WTC11 (cell line): Measurements from ENCODE around the gene TFF1. TPM values are rescaled to one million over a fixed set of nuclear protein-coding genes. Genes with fewer than 3 reads are reported as not detected.

Source experiments
- ATAC-seq: fragments of 200-7000 bp; cut with Tn5 transposase; 2 replicates; pipeline ENCODE4 v1.10.0; 2021; ENCODE audit warnings: mild to moderate bottlenecking, moderate library complexity
- CTCF ChIA-PET: fragments of 300-600 bp; sonication (Branson Sonifier 250); formaldehyde crosslinking; loops from one replicate; lab custom pipeline; 2021; ENCODE audit warnings: antibody characterized with exemption; lab: Charles Lee
- POLR2A ChIA-PET: fragments of 350-600 bp; sonication (Branson Sonifier 250); formaldehyde crosslinking; loops from one replicate; lab custom pipeline; 2021; ENCODE audit warnings: antibody characterized with exemption; lab: Charles Lee
- DNase-seq: peaks from one replicate; pipeline ENCODE4 v3.0.0; 2021; ENCODE audit warnings: low spot score
- H3K27ac Mint-ChIP-seq: 2 replicates; pipeline ENCODE4 v1.8.0; 2021; ENCODE audit warnings: mixed read lengths
- H3K27me3 Mint-ChIP-seq: 2 replicates; pipeline ENCODE4 v1.8.0; 2021; ENCODE audit warnings: low read depth, mild to moderate bottlenecking, moderate library complexity, mixed read lengths
- H3K36me3 Mint-ChIP-seq: 2 replicates; pipeline ENCODE4 v1.8.0; 2021; ENCODE audit warnings: mixed read lengths
- H3K4me1 Mint-ChIP-seq: 2 replicates; pipeline ENCODE4 v1.8.0; 2022; ENCODE audit warnings: mixed read lengths
- H3K4me3 Mint-ChIP-seq: 2 replicates; pipeline ENCODE4 v1.8.0; 2021; ENCODE audit warnings: mild to moderate bottlenecking, moderate library complexity, mixed read lengths
- H3K9me3 Mint-ChIP-seq: 2 replicates; pipeline ENCODE4 v1.8.0; 2021; ENCODE audit warnings: mixed read lengths
- ATF6 ChIP-seq: sonication (generic); formaldehyde crosslinking; IDR thresholded peaks from 2 replicates; pipeline ENCODE4 v1.8.1; 2023; ENCODE audit warnings: mild to moderate bottlenecking, missing genetic modification reagents
- E2F5 ChIP-seq: sonication (generic); formaldehyde crosslinking; IDR thresholded peaks from 2 replicates; pipeline ENCODE4 v1.8.1; 2022; ENCODE audit warnings: mild to moderate bottlenecking, moderate library complexity, missing genetic modification reagents
- FOXP1 ChIP-seq: sonication (generic); formaldehyde crosslinking; IDR thresholded peaks from 2 replicates; pipeline ENCODE4 v1.8.0; 2022; ENCODE audit warnings: missing genetic modification reagents, mild to moderate bottlenecking, moderate library complexity, borderline replicate concordance
- HMGXB4 ChIP-seq: sonication (generic); formaldehyde crosslinking; IDR thresholded peaks from 2 replicates; pipeline ENCODE4 v1.8.1; 2023; ENCODE audit warnings: mild to moderate bottlenecking, moderate library complexity, missing genetic modification reagents
- JUN ChIP-seq: sonication (generic); formaldehyde crosslinking; IDR thresholded peaks from 2 replicates; pipeline ENCODE4 v1.8.0; 2023; ENCODE audit warnings: mild to moderate bottlenecking, missing genetic modification reagents
- MXD4 ChIP-seq: fragments of 250-450 bp; sonication (Bioruptor Pico); IDR thresholded peaks from 2 replicates; pipeline ENCODE4 v1.8.0; 2021; ENCODE audit warnings: mild to moderate bottlenecking, moderate library complexity, borderline replicate concordance
- MYBL2 ChIP-seq: sonication (generic); formaldehyde crosslinking; IDR thresholded peaks from 2 replicates; pipeline ENCODE4 v1.8.1; 2023; ENCODE audit warnings: mild to moderate bottlenecking, moderate library complexity, missing genetic modification reagents
- NFE2L1 ChIP-seq: sonication (generic); formaldehyde crosslinking; IDR thresholded peaks from 2 replicates; pipeline ENCODE4 v1.8.1; 2023; ENCODE audit warnings: missing genetic modification reagents
- NFYB ChIP-seq: sonication (generic); formaldehyde crosslinking; conservative IDR thresholded peaks from 2 replicates; pipeline ENCODE4 v1.8.0; 2022; ENCODE audit warnings: low read depth, missing genetic modification reagents
- OVOL2 ChIP-seq: fragments of 250-450 bp; sonication (Bioruptor Pico); IDR thresholded peaks from 2 replicates; pipeline ENCODE4 v1.9.0; 2021; ENCODE audit warnings: mild to moderate bottlenecking, borderline replicate concordance
- SMAD4 ChIP-seq: sonication (generic); formaldehyde crosslinking; IDR thresholded peaks from 2 replicates; pipeline ENCODE4 v1.8.0; 2022; ENCODE audit warnings: mild to moderate bottlenecking, missing genetic modification reagents
- TEAD1 ChIP-seq: sonication (generic); formaldehyde crosslinking; IDR thresholded peaks from 2 replicates; pipeline ENCODE4 v1.8.0; 2022; ENCODE audit warnings: mild to moderate bottlenecking, missing genetic modification reagents
- ZNF138 ChIP-seq: sonication (generic); formaldehyde crosslinking; conservative IDR thresholded peaks from 2 replicates; pipeline ENCODE4 v1.8.1; 2022; ENCODE audit warnings: mild to moderate bottlenecking, moderate library complexity, missing genetic modification reagents
- ZNF671 ChIP-seq: fragments of 250-450 bp; sonication (Bioruptor Pico); IDR thresholded peaks from 2 replicates; pipeline ENCODE4 v1.8.0; 2021; ENCODE audit warnings: mild to moderate bottlenecking
- total RNA-seq: library from RNA; stranded (reverse); gene quantifications from 3 replicates; pipeline ENCODE4 v1.2.3, GENCODE V29; 2021

Gene TFF1
- total RNA-seq, 1 experiment from 2014 or later: 0.81 TPM

GRCh38 chr21:42357307-42357706 is 9.0 kb downstream of the TFF1 start (continued):
- TF ChIP-seq MXD4 (CRISPR knock-in tag): no peak
- no peak for TF ChIP-seq ZNF138
- no peak for TF ChIP-seq JUN (CRISPR knock-in tag)
- TF ChIP-seq SMAD4 (CRISPR knock-in tag): no peak
- no peak for TF ChIP-seq NFYB (CRISPR knock-in tag)
- no peak for TF ChIP-seq E2F5

GRCh38 chr21:42356650-42357049 is 9.7 kb downstream of the TFF1 start:
- Mint-ChIP-seq H3K27me3 (no peaks in the 10 kb centered on the region; the same call in 1 of the 2 replicates), H3K4me1 (no peaks in the 10 kb centered on the region), H3K9me3 (peaks cover 41% of the 10 kb centered on the region), H3K27ac (no peak overlapping the region), H3K36me3 (peaks cover 12% of the 10 kb centered on the region), H3K4me3 (no peak overlapping the region)
- ATAC-seq (no peak), DNase-seq (no peak)
- ChIA-PET POLR2A (no interaction called here), CTCF (interaction anchor here (2.0 kb wide), 1 partner anchor 18 kb away, joined by 4 read pairs; no protein-coding TSS in a partner anchor)
- no peak for TF ChIP-seq ZNF671 (CRISPR knock-in tag)

GRCh38 chr21:42356046-42356445 is 10.3 kb downstream of the TFF1 start:
- DNase-seq (no peak), ATAC-seq (no peak)
- CTCF ChIA-PET: no interaction called here
- Mint-ChIP-seq H3K9me3 (peaks cover 41% of the 10 kb centered on the region), H3K4me1 (no peaks in the 10 kb centered on the region), H3K4me3 (no peak overlapping the region), H3K27ac (no peak overlapping the region), H3K36me3 (peaks cover 12% of the 10 kb centered on the region), H3K27me3 (no peaks in the 10 kb centered on the region; the same call in 1 of the 2 replicates)
- POLR2A ChIA-PET: no interaction called here
- no peak for TF ChIP-seq OVOL2 (CRISPR knock-in tag)

GRCh38 chr21:42353623-42354022 is 12.7 kb downstream of the TFF1 start:
- peaks cover 24% of the 10 kb centered on the region for H3K9me3 Mint-ChIP-seq
- ATAC-seq: no peak
- CTCF ChIA-PET: interaction anchor here (1.6 kb wide), 1 partner anchor 28 kb away, joined by 4 read pairs; no protein-coding TSS in a partner anchor
- no peaks in the 10 kb centered on the region; the same call in 1 of the 2 replicates for H3K27me3 Mint-ChIP-seq
- no peak overlapping the region for H3K4me3 Mint-ChIP-seq
- POLR2A ChIA-PET: no interaction called here
- TF ChIP-seq TEAD1 (CRISPR knock-in tag) (no peak), FOXP1 (no peak), MYBL2 (CRISPR knock-in tag) (no peak), NFE2L1 (CRISPR knock-in tag) (no peak), ATF6 (CRISPR knock-in tag) (no peak), HMGXB4 (CRISPR knock-in tag) (no peak)
- TF ChIP-seq, all 79 proteins: peak for 0
- H3K4me1 Mint-ChIP-seq: no peaks in the 10 kb centered on the region
- H3K36me3 Mint-ChIP-seq: no peaks in the 10 kb centered on the region; the same call in 1 of the 2 replicates
- no peak for DNase-seq
- H3K27ac Mint-ChIP-seq: no peak overlapping the region
